ENCODE data around the gene DTD2.

Gene DTD2

DNA sequence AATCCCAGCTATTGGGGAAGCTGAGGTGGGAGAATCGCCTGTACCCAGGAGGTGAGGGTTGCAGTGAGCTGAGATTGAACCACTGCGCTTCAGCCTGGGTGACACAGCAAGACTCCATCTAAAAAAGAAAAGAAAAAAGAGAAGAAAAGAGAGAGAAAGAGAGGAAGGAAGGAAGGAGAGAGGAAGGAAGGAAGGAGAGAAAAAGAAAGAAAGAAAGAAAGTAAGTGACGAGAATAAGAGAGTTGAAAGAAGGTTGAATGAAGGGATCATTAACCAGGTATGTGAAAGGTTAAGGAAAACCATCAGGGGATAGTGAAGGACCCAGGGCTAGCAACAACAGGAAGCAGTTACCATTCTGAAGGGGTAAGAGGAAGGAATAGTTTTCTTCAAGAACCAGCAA lies 4.2 kb upstream of the DTD2 start:
- TF ChIP-seq, protein P1, sequence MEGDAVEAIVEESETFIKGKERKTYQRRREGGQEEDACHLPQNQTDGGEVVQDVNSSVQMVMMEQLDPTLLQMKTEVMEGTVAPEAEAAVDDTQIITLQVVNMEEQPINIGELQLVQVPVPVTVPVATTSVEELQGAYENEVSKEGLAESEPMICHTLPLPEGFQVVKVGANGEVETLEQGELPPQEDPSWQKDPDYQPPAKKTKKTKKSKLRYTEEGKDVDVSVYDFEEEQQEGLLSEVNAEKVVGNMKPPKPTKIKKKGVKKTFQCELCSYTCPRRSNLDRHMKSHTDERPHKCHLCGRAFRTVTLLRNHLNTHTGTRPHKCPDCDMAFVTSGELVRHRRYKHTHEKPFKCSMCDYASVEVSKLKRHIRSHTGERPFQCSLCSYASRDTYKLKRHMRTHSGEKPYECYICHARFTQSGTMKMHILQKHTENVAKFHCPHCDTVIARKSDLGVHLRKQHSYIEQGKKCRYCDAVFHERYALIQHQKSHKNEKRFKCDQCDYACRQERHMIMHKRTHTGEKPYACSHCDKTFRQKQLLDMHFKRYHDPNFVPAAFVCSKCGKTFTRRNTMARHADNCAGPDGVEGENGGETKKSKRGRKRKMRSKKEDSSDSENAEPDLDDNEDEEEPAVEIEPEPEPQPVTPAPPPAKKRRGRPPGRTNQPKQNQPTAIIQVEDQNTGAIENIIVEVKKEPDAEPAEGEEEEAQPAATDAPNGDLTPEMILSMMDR (IDR thresholded peaks at IDR 0.05; ENCODE audit: low read depth, low read length), result no peak
- H3K4me3 ChIP-seq (ENCODE audit: low read depth, low read length), result no peak overlapping the region

DNA sequence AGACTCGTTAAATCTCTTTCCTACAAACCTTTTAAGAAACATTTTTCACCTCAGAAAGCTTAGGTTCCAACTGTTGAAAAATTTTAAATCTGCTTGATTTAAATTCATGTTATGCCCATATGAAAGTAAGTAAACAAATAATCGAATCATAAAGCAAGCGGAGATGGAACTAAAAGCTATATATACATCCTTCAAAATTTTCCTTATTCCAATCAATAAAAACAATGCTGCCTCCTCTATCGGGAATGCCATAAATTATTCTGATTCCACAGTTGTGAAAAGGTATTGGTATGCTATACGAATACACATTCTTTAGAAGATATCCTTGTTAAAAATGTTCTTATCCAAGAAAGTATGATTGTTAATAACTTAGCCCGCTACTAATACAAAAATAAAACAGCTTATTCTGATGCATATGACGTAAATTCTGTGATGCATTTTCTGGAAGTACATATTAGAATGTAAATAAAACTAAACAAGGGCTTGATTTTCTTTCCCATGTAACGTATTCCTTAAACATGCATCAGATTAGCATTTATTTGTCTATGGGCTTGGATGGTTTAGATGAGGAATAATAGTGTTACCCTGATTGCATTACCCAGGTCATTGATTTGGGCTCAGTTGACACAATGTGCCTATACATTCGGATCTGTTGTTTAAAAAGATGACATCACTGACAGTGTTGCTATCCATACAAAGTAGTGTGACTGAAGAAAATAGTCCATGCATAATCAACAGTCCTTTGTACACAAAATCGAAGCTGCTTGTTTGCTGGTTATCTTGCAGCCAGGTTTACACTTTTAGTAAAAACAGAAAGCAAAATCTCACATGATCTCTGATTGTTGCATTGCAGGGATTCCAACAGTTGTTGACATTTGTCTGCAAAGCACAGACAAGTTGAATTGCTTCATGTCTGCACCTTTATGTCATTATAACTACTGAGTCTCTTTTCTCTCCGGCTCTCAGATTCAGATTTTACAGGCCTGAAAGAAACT lies 656 bp upstream of the DTD2 start:
- peak overlapping the region; percentile 62 for H3K4me3 ChIP-seq (ENCODE audit: low read depth, low read length)
- TF ChIP-seq, protein P1 (IDR thresholded peaks at IDR 0.05; ENCODE audit: low read depth, low read length), result no peak

DNA sequence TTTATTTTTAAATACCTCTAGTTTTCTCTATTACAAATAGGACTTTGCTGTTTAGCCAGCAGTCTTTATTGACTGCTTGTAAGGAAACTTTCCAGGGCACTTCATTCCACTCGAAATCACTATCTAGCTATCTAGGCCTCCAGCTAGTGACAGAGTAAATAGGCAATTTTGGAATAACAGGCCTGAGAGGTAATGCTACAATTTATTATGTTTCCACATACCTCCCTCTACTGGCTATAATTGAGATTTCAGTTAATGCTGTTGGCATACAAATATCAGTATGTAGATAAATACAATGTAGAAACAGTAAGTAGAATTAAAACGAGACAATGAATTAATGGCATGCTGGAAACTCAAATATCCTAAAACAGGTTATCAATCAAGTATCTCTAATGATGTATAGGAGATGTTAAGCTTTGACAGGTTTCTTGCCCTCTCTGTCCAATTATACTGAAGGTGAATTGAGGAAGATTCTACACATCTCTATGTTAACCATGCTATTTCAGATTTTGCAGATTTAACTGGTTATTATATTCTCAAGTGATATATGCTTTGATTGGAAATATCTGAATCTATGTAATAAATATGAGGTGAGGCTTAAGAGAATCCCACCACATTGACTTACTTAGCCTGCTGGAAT lies 7.2 kb downstream of the DTD2 start:
- TF ChIP-seq, protein P1 (IDR thresholded peaks at IDR 0.05; ENCODE audit: low read depth, low read length), result peak; percentile 29; the same call in 1 of the 2 replicates
- no peak overlapping the region for H3K4me3 ChIP-seq (ENCODE audit: low read depth, low read length)

DNA sequence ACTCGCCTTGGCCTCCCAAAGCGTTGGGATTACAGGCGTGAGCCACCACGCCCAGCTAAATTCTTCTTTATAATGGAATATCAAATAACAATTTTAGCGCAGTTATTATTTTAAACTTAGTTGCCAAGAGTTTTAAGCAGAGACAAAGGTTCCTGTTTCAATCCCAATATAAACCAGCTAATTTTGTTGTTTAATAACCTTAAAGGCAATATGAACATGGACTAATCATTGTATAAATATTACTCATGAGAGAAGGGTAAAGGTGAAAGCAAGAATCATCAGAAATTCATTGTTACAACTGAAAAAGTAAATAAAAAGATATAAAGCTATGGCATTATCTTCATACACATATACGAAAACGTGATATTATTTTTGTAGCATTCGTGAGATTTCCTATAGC lies 8.2 kb downstream of the DTD2 start:
- no peak overlapping the region for H3K4me3 ChIP-seq (ENCODE audit: low read depth, low read length)
- TF ChIP-seq, protein P1 (IDR thresholded peaks at IDR 0.05; ENCODE audit: low read depth, low read length), result no peak

DNA sequence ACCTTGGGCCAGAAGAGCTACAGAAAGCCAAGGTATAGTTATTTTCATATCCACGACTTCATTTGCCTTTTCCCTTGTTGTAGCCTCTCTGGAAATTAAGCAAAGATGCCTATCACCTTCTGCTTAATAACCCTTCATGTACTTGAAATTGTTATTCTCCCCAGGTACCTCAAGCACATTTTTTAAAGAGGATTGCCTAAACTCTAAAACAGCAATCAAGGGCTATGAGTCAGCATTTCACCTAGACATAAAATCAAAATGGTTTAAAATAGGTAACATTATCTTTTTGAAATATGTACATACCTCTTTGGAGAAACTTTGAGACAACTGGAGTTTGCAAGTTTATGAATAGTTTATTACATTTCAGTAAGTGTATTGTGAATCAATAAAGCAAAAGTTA lies 11.6 kb downstream of the DTD2 start:
- H3K4me3 ChIP-seq (ENCODE audit: low read depth, low read length), result no peak overlapping the region
- TF ChIP-seq, protein P1 (IDR thresholded peaks at IDR 0.05; ENCODE audit: low read depth, low read length), result no peak

DNA sequence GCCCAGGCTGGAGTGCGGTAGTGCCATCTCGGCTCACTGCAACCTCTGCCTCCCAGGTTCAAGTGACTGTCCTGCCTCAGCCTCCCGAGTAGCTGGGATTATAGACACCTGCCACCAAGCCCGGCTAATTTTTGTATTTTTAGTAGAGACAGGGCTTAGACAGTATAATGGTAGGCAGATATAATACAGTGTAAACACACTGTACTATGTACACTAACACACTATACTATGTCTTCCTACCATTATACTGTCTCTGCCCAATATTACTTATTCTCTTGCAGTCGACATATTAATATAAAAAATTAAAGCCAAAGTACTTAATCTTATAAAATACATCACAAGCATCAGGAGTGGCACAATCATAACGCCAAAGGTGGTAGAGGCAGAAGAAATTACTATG lies 15.0 kb downstream of the DTD2 start:
- TF ChIP-seq, protein P1 (IDR thresholded peaks at IDR 0.05; ENCODE audit: low read depth, low read length), result no peak
- H3K4me3 ChIP-seq (ENCODE audit: low read depth, low read length), result no peak overlapping the region

Measured in WI38 (cell line).